Activated naive CD8-positive, alpha-beta T cell (primary cell): ENCODE measurements around the gene SDHB.

Source experiments
- H3K27ac Mint-ChIP-seq: one replicate; pipeline ENCODE4 v1.8.0; 2021; ENCODE audit warnings: mixed read lengths
- H3K27me3 Mint-ChIP-seq: one replicate; pipeline ENCODE4 v1.8.0; 2021; ENCODE audit warnings: mixed read lengths
- H3K36me3 Mint-ChIP-seq: one replicate; pipeline ENCODE4 v1.8.0; 2021; ENCODE audit warnings: mixed read lengths
- H3K4me1 Mint-ChIP-seq: one replicate; pipeline ENCODE4 v1.8.0; 2021; ENCODE audit warnings: low read depth, mixed read lengths
- H3K4me3 Mint-ChIP-seq: one replicate; pipeline ENCODE4 v1.8.0; 2021; ENCODE audit warnings: mild to moderate bottlenecking, mixed read lengths
- H3K9me3 Mint-ChIP-seq: one replicate; pipeline ENCODE4 v1.8.0; 2021; ENCODE audit warnings: low read depth, mixed read lengths

The SDHB gene

DNA sequence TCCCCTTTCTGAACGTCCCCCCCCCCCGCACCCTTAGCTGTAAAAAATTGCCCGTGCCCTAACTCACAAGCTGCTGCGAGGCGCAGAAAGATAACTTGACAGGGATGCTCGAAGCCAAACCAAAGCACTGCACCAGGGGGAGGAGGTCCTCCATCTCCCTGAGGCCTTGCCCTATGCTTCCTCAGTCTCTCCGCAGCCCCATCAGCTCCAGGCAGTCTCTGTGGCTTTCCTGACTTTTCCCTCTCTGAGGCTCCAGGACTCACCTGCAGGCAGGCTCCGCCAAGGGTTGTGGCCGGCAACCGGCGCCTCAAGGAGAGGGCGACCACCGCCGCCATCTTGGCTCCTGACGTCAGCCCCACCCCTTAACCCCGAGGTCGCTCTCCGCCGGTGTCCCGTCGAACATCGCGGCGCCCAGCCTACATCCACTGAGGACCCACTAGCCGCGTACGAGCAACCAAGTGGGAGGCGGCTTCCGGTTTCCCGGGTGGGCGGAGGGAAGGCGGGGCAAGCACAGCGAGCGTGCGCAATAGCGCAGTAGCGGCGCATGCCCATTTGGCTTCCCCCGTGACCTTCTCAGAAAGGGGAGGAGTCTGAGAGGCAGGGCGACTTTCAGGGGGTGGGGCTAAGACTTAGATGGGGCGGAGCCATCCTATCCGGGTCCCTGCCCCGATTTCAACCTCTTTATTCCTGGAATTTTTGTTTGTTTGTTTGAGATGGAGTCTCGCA, at the start of gene SDHB:
SDHB (minus strand) TSS at position 348 of the 726 bp plus-strand sequence; CDS start at position 335, 13 bp downstream.
- no peaks in the 10 kb centered on the region for H3K27me3 Mint-ChIP-seq
- no peaks in the 10 kb centered on the region for H3K9me3 Mint-ChIP-seq

DNA sequence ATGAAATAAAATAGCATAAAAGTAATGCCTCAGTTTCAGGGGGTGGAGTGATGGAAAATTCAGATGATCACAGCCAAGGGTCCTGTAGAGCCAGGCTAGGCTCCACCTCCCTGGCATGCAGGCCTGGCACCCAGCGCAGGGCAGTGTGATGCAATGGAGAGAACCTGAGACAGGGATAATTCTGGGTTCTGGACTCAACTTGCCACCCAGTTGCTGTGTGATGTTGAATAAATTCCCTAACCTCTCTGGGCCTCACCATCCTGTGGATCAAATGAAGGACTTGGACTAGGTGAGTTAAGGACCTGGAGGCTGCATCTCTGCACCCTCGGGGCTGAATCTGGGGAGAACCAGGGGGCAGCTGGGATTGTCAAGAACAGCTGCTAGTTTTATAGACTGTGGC, 48.4 kb upstream of the SDHB start:
- Mint-ChIP-seq H3K27ac (no peak overlapping the region), H3K9me3 (no peaks in the 10 kb centered on the region), H3K27me3 (no peaks in the 10 kb centered on the region), H3K4me1 (no peaks in the 10 kb centered on the region), H3K4me3 (no peak overlapping the region), H3K36me3 (no peaks in the 10 kb centered on the region)

More for the DNA sequence above, at the start of gene SDHB:
- Mint-ChIP-seq H3K4me3 (peak within 1 kb of the TSS; percentile 99), H3K27ac (peak within 1 kb of the TSS; percentile 97), H3K4me1 (peaks cover 24% of the 10 kb centered on the region), H3K36me3 (no peaks in the 10 kb centered on the region)

- Mint-ChIP-seq H3K36me3 (no peaks in the 10 kb centered on the region), H3K4me1 (no peaks in the 10 kb centered on the region), H3K9me3 (no peaks in the 10 kb centered on the region), H3K27me3 (no peaks in the 10 kb centered on the region), H3K27ac (no peak overlapping the region), H3K4me3 (no peak overlapping the region)
Measured at GRCh38 chr1:17101261-17101660, 47.4 kb upstream of the SDHB start.

GRCh38 chr1:17099616-17100340, 45.9 kb upstream of the SDHB start:
- Mint-ChIP-seq H3K36me3 (no peaks in the 10 kb centered on the region), H3K27me3 (no peaks in the 10 kb centered on the region), H3K4me3 (no peak overlapping the region), H3K4me1 (no peaks in the 10 kb centered on the region), H3K27ac (no peak overlapping the region), H3K9me3 (no peaks in the 10 kb centered on the region)

GRCh38 chr1:17098446-17099317, 44.9 kb upstream of the SDHB start:
- Mint-ChIP-seq H3K9me3 (no peaks in the 10 kb centered on the region), H3K4me3 (no peak overlapping the region), H3K27ac (no peak overlapping the region), H3K4me1 (no peaks in the 10 kb centered on the region), H3K36me3 (no peaks in the 10 kb centered on the region), H3K27me3 (no peaks in the 10 kb centered on the region)

GRCh38 chr1:17097787-17098186, 44.0 kb upstream of the SDHB start:
- Mint-ChIP-seq H3K9me3 (no peaks in the 10 kb centered on the region), H3K4me3 (no peak overlapping the region), H3K36me3 (no peaks in the 10 kb centered on the region), H3K27me3 (no peaks in the 10 kb centered on the region), H3K4me1 (no peaks in the 10 kb centered on the region), H3K27ac (no peak overlapping the region)

DNA sequence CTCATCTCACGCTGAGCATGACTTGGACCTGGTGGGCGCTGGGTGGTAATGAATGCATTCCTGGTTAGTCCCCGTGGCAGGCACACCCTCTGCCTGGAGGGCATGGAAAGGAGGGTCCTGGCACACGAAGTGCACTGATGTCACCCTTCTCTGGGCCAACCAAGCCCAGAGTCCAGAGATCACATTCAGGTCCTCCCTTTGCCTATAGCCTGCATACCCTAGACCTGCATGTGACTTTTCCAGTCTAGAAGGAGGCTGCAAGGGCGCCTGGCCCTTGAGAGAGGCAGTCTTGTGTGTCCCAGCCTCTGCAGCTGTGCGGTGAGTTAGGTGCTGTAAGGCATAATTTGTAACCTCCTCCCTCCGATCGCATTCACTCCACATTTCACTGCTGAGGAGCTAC, 43.3 kb upstream of the SDHB start:
- no peaks in the 10 kb centered on the region for H3K27me3 Mint-ChIP-seq
- no peak overlapping the region for H3K4me3 Mint-ChIP-seq
- H3K27ac Mint-ChIP-seq, result no peak overlapping the region
- H3K4me1 Mint-ChIP-seq, result no peaks in the 10 kb centered on the region
- H3K9me3 Mint-ChIP-seq, result no peaks in the 10 kb centered on the region
- no peaks in the 10 kb centered on the region for H3K36me3 Mint-ChIP-seq

DNA sequence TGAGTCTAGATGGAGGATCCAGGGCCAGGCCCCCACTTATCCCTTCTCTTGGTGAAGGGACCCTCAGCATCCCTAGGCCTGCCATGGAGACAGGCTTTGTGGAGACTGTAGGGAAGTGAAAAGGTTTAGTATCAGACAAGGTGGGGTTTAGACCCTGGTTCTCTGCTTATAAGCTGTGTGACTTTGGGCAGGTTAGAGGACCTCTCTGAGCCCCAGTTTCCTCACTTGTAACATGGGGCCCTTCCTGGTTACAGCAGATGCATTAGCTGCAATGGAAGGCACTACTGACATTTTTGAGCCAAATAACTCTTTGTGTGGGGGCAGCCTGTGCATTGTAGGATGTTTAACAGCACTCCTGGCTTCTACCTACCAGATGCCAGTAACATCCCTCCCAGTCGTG, 42.8 kb upstream of the SDHB start:
- no peaks in the 10 kb centered on the region for H3K4me1 Mint-ChIP-seq
- no peaks in the 10 kb centered on the region for H3K36me3 Mint-ChIP-seq
- no peaks in the 10 kb centered on the region for H3K27me3 Mint-ChIP-seq
- H3K4me3 Mint-ChIP-seq, result no peak overlapping the region
- H3K9me3 Mint-ChIP-seq, result no peaks in the 10 kb centered on the region
- no peak overlapping the region for H3K27ac Mint-ChIP-seq

- no peaks in the 10 kb centered on the region for H3K36me3 Mint-ChIP-seq
- no peaks in the 10 kb centered on the region for H3K4me1 Mint-ChIP-seq
- no peaks in the 10 kb centered on the region for H3K9me3 Mint-ChIP-seq
- no peak overlapping the region for H3K27ac Mint-ChIP-seq
- no peaks in the 10 kb centered on the region for H3K27me3 Mint-ChIP-seq
- no peak overlapping the region for H3K4me3 Mint-ChIP-seq
Measured at GRCh38 chr1:17095141-17095540, 41.3 kb upstream of the SDHB start.

DNA sequence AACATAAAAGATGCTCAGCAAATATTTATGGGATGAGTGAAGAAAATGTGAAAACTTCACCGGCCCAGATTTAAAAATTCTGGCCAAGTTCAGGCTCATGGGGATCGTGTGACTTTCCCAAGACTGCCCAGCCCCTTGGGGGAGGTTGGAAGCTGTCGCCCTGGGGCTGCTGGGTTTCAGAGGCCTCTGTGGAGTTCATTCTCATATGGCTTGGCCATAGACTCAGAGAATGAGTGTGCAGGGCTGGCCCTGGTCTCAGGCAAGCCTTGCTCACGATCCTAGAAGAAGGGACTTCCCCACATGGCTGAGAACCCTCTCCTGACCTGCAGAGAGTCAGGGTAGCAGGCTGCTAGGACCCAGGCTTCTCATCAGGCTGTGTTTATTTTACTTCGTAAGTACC, 40.8 kb upstream of the SDHB start:
- Mint-ChIP-seq H3K4me1 (no peaks in the 10 kb centered on the region), H3K27me3 (no peaks in the 10 kb centered on the region), H3K4me3 (no peak overlapping the region), H3K36me3 (no peaks in the 10 kb centered on the region), H3K27ac (no peak overlapping the region), H3K9me3 (no peaks in the 10 kb centered on the region)

- no peak overlapping the region for H3K27ac Mint-ChIP-seq
- no peaks in the 10 kb centered on the region for H3K36me3 Mint-ChIP-seq
- H3K4me3 Mint-ChIP-seq, result no peak overlapping the region
- no peaks in the 10 kb centered on the region for H3K4me1 Mint-ChIP-seq
- no peaks in the 10 kb centered on the region for H3K27me3 Mint-ChIP-seq
- H3K9me3 Mint-ChIP-seq, result no peaks in the 10 kb centered on the region
Measured at GRCh38 chr1:17093822-17094393, 40.1 kb upstream of the SDHB start.

- Mint-ChIP-seq H3K4me1 (no peaks in the 10 kb centered on the region), H3K4me3 (no peak overlapping the region), H3K27ac (no peak overlapping the region), H3K9me3 (no peaks in the 10 kb centered on the region), H3K27me3 (no peaks in the 10 kb centered on the region), H3K36me3 (no peaks in the 10 kb centered on the region)
Measured at GRCh38 chr1:17091252-17091651, 37.4 kb upstream of the SDHB start.

- Mint-ChIP-seq H3K27me3 (peaks cover 3% of the 10 kb centered on the region), H3K4me1 (no peaks in the 10 kb centered on the region), H3K27ac (no peak overlapping the region), H3K36me3 (no peaks in the 10 kb centered on the region), H3K9me3 (no peaks in the 10 kb centered on the region), H3K4me3 (no peak overlapping the region)
Measured at GRCh38 chr1:17089506-17089905, 35.7 kb upstream of the SDHB start.

DNA sequence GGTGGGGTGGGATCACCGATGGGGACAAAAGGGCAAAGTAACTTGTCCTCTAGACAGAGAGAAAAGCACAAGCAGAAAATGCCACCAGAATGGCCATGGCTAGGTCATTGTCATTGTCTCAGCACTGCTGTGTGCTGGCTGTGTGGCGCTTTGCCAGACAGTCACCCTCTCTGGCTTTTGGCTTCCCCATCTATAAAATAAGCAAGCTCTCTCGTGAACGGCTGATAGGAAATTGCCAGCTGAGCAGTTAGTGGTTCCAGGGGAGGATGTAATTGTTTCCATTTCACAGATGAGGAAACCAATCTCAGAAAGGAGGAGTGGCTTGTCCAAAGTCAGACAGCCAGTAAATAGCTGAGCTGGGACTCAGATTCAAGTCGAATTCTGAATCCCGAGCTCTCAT, 32.9 kb upstream of the SDHB start:
- H3K36me3 Mint-ChIP-seq, result no peaks in the 10 kb centered on the region
- no peak overlapping the region for H3K4me3 Mint-ChIP-seq
- H3K9me3 Mint-ChIP-seq, result no peaks in the 10 kb centered on the region
- peaks cover 3% of the 10 kb centered on the region for H3K27me3 Mint-ChIP-seq
- no peak overlapping the region for H3K27ac Mint-ChIP-seq
- H3K4me1 Mint-ChIP-seq, result no peaks in the 10 kb centered on the region

DNA sequence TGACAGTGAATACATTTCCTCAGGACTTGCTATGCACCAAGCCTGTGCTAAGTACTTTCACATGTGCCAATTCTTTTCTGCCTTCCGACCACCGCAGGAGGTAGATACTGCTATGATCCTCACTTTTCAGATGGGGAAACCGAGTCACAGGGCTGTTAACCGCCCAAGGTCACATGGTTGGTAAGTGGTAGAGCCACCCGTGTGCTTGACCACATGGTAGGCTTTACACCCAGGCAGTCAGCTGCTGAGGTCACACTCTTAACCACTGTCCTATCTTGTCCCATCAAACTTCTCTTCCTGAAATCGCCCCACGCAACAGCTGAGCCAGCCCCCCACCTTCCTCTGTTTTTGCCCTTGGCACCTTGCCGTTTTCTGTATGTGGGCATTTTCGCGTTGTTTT, 31.0 kb upstream of the SDHB start:
- H3K27me3 Mint-ChIP-seq, result peaks cover 3% of the 10 kb centered on the region
- H3K4me1 Mint-ChIP-seq, result no peaks in the 10 kb centered on the region
- H3K36me3 Mint-ChIP-seq, result no peaks in the 10 kb centered on the region

More for the DNA sequence above, 31.0 kb upstream of the SDHB start:
- no peak overlapping the region for H3K4me3 Mint-ChIP-seq
- H3K9me3 Mint-ChIP-seq, result no peaks in the 10 kb centered on the region
- no peak overlapping the region for H3K27ac Mint-ChIP-seq
